ENCODE results near the gene THOC6.

THOC6 gene

DNA sequence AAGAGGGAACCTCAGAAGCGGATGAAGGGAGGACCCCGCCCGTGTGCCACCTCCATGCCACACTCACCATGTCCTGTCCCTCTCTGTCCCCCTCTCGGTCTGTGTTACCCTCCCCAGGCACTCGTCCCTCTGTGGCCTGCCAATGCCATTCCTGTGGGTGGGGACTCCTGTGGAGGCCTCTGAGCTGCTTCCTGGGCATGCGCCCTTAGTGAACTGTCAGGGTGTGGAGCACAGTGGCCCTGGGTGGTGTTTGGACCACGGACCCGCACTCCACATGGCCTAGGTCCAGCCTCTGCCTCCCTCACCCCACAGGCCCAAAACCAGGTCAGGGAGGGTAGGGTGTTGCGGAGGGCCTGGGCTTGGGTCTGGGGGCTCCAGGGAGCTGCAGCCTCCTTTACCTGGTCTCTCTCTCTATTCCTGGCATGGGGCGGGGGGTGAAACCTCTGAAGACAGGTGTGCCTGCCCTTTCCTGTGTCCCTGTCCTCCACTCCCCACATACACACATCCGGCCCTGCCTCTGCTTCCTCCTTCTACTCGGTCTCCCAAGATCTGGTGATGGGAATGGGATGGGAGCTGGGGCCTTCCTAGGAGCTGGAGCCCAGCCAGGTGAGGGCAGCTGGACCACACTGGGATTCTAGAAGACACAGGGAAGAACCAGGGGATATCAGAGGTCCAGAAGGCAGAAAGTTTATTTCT lies 32.1 kb upstream of the THOC6 start:
- no peak for DNase-seq (ENCODE audit: low read depth, low spot score)

DNA sequence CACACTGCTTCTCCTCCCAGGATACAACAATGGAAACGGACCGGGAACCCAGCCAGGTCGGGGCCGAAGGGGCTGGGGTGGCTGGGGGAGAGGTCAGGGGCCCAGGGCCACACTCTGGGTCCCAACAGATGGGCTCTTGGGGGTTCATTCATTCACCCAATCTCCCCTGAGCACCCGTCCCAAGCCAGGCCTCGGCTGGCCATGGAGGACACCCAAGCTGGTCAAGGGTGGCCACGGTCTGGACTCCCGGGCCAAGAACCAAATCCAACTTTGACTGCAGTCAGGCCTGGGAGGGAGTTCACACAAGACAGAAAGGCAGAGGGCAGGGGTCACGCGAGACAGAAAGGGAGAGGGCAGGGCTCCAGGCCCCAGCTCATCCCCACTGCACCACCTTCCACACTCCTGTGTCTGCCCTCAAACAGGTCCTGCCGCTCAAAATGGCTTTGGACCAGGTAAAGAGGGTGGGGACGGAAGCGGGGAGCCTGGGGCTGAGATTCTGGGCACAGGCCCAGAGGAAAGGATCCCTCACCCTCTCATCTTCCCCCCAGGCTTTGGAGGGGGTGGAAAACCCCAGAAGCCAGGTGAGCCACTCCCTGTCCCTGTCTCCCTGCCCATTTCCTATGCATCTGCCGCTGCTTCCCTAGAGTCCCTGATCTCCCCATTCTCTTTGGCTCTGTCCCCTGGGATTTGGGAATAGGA lies 31.3 kb upstream of the THOC6 start:
- no peak for DNase-seq (ENCODE audit: low read depth, low spot score)

DNA sequence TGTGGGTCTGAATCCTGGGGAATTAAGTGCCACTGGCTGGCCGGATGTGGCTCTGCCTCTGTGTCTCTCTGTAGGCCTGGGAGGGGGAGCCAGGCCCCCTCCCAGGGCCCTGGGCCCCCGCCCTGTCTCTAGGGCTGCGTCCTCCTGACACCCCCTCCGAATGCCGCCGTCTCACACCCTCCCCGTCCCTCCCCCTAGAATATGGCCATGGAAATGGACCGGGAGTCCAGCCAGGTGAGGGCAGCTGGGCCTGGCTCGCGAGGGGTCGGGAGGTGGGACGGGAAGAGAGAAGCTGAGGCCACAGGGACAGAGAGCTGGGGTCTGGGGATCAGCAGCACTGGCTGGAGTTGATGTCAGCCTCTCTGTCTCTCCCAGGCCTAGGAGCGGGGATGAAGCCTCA lies 27.5 kb upstream of the THOC6 start:
- no peak for DNase-seq (ENCODE audit: low read depth, low spot score)

DNA sequence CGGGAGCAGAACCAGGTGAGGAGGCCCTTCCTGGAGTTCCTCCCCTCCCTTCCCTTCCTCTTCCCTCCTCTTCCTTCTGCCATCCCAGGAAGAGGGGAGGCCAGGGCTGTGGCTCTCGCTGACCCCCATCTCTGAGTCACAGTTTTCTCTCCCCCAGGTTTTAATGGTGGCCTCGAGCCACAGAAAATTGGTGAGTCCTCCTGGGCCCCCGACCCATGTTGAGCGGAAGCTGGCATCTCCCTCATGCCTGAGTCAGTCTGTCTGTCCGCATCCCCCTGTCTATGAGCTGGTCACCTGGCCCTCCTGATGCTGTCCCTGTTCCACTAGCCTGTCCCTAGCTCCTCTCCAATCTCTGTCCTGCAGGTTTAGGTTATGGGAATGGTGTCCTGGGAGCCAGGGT lies 23.9 kb upstream of the THOC6 start:
- DNase-seq (ENCODE audit: low read depth, low spot score): no peak

DNA sequence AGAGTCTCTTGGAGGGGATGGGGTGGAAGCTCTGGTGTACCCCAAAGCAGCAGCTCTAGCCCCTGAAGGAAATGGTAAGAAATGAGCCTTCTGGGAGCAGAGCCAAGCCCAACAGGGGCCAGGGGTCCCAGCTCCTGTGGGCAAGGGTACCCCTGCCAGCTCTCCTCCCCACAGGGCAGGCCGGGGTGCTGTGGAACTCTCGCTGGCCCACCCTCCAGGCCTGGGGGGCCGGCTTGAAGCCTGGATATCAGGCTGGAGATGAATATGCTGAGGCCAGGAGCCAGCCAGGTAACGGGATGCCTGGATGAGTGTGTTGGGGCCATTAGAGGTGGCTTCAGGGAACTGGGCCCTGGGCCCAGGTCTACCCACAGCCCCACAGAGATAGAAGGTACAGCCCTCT lies 23.3 kb upstream of the THOC6 start:
- no peak for DNase-seq (ENCODE audit: low read depth, low spot score)

DNA sequence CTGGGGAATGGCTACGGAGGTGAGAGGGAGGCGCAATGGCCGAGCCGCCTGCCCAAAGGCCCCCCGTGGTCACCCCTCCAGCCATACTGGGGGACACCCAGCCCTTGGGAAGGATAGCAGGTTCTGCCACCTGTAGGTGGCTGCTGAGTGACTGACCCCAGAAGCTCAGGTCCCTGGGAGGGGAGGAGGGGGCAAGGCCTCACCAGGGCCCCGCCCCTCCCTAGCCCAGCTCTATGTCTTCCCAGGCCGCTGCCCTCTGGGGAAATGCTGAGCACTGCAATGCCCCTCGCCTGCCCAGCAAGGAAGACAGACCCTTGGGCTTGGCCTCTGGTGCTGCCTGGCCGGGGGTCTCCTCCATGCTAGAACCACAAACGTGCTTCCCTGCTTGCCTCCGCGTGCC lies 22.5 kb upstream of the THOC6 start:
- no peak for DNase-seq (ENCODE audit: low read depth, low spot score)

DNA sequence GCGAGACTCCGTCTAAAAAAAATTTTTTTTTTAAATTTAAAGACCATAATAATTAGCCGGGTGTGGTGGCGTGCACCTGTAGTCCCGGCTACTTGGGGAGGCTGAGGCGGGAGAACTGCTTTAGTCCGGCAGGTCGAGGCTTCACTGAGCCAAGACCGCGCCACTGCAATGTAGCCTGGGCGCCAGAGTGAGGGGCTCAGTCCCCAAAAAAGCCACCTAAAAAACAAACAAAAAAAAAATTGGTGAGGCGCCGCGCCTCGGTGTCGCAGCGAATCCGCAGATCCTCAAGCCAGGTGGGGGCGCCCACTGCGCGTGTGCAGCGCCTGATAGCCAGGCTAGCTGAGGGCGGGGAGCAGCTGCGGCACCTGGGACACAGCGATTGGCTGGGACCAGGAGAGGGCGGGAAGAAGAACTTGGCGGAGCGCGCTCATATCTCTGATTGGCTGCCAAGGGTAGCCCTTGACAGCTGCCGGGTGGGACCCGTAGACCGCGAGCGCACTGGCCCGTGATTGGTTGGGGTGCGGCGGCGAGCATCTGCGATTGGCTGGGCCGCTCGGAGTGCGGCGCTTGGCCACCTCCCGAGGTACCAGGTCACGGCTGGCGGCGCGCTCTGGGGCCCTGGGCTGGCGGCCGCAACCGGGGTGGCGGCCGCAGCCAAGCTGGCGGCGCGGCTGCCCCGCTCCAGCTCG lies 20.1 kb upstream of the THOC6 start:
- DNase-seq (ENCODE audit: low read depth, low spot score): peak; percentile 88

DNA sequence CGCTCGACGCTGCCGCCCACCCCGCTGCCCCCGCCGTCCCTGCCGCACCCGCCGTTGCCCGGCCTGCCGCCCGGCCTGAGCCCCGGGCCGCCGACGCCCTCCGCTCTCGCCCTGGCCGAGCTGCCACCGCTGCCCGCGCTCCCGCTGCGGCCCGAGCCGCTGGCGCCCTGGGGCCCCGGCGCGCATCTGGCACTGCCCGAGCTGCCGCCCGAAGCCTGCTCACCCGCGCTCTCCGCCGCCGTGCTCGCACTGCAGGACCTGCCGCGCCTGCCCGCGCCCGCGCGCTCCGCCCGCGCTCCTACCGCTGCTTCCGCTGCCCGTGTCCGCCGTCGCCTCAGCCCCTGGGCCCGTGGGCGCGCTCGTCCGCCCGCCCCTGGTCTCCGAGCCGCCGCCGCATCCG lies 19.5 kb upstream of the THOC6 start:
- DNase-seq (ENCODE audit: low read depth, low spot score): no peak

DNA sequence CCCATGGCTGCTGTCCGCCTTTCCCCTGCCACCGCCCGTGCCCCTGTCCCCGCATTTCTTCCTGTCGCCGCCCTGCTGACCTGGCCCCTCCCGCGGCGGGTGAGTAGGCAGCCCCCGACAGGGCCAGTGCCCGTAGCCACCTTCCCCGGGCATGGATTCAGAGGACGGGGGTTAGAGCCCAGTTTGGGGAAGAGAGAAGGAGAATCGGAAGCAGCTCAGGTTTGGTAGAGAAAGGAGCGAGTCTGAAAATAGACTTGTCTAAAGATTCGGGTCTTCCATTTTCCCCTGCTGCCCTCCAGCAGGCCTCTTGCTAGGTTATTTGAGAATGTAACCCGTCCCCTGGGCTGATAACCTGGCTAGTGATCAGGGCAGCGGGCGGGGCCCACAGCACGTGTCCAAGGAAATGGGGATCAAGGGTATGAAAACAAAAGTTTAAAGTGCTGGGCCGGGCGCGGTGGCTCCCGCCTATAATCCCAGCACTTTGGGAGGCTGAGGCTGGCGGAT lies 19.0 kb upstream of the THOC6 start:
- DNase-seq (ENCODE audit: low read depth, low spot score): no peak

DNA sequence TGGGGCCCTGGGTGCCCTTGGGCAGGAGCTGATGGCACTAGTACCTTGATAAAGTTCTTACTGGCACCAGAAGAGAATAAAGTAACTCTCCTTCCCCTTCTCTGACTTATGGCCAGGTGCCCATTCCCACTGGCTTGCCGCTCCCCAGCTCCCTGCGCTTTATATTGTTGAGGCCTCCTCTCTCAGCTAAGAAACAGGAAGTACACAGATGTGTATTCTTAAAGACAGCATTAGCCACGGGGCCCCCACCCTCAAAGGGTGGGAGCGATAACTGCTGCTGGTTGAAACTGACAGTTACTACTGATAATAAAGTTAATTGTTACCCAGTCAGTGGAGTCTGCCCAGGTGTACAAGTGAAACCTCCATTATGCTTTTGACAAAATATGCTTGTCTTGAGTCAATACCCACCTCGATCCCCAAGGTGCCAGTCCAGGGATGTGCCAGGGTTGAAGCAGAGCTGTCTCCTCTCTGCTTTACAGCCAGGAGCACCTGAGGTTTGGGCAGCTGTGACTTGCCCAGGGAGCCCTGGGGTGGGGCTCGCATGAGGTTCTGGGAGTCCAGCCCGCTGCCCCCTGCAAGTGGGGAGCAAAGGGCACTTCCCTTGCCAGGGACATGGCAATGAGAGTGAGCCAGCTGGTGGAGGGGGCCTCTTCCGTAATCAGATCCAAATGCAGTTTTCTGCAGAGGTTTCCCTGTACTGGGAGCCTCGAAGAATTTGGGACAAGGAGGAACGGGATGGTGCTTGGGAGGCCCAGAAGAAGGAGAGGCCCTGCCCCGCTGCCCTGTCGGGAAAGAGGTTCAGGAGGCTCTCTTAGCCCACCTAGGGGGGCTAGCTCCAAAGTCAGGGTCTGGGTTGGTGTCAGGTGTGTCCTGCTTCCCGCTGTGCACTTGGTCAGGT lies 16.5 kb upstream of the THOC6 start:
- no peak for DNase-seq (ENCODE audit: low read depth, low spot score)

DNA sequence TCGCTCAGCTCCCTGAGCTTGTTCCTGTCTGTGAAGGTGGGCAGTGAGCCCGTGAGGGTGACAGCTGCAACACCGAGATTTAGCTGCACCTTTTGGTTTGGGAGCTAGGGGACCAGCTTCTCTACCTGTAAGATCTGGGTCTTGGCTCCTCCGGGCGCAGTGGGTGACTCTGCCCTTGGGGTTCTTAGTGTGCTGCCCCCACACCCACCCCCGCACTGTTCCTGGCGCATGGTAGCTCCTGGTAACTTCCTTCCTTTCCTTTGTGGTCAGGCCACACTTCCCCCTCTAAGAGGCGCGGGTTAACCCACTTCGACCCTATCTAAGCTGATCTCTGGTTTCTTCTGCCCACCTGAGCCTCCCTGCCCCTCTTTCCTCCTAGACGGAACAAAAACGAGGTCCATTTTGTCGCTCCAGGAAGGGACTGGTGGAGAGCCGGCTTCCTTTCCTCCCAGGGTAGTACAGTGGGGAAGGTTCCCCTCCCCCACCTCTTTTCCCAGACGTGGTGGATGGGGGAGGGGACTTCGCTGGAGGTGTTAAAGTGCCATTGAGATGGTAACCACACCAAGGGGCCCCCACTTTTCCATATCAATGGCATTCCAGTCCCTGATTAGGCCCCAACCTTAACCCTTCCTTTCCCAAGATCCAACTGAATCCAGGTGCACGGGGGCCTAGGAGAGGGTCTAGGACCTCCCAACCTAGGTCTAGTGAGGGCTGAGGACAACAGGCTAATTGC lies 15.7 kb upstream of the THOC6 start:
- DNase-seq (ENCODE audit: low read depth, low spot score): no peak

DNA sequence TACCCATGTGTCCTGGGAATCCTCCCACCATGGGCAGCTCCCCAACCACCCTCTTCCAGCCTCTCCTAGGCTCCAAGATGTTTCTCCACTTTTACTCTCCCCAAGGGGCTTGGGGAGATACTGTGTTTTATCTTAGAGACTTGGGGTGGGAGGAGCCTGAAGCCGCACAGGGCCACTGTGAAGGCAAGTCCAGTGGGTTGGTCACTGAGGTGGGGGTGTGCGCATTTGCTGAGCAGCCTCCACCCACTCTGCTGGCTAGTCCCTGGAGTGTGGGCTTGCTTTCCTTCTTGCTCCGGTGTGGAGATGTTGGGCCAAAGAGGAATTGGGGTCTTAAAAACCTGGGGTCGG lies 15.2 kb upstream of the THOC6 start:
- no peak for DNase-seq (ENCODE audit: low read depth, low spot score)

DNA sequence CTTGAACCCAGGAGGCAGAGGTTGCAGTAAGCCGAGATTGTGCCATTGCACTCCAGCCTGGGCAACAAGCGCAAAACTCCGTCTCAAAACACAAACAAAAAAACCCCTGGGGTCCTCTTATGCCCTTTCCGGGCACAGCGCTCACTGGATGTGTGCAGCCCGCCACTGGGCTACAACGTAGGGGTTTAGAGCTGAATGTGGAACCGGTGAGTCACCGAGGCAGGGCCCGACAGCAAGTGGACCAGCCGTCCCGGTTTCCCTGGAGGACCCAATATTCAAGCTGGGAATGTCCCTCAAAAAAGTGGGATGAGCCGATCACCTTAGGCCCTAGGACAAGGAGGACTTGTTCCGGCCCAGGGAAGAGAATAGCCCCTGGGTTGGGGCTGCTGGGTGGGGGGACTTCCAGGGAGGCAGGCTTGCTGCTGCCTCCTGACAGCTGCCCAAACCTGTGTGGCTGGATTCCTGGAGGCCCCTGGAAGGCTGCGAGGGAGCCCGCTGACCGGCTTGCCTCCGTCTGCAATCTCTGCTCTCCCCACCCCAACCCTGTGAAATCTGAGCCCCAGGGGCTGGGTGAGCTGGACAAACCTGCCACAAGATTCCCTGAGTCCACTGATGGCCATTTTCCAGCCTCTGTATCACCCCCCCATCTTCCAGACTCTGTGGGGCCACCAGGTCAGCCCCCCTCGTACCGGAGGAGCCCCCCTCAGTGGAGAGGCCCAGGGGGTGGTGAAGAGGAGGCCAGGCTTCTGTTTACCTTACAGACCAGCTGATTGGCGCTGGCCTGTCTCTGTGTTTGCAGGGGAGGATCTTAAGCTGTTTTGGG lies 14.1 kb upstream of the THOC6 start:
- no peak for DNase-seq (ENCODE audit: low read depth, low spot score)

DNA sequence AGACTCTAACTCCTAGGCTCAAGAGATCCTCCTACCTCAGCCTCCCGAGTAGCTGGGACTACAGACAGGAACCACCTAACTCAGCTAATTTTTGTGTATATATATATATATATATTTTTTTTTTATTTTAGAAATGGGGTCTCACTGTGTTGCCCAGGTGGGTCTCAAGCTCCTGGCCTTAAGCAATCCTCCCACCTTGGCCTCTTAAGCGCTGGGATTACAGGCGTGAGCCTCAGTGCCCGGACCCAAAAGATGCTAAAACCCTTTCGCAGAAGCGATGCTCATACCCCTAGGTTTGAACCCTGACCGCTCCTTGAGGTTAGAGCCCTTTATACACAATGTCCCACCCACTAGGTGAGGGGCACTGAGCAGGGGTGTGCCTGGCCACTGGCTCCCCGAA lies 13.3 kb upstream of the THOC6 start:
- no peak for DNase-seq (ENCODE audit: low read depth, low spot score)

DNA sequence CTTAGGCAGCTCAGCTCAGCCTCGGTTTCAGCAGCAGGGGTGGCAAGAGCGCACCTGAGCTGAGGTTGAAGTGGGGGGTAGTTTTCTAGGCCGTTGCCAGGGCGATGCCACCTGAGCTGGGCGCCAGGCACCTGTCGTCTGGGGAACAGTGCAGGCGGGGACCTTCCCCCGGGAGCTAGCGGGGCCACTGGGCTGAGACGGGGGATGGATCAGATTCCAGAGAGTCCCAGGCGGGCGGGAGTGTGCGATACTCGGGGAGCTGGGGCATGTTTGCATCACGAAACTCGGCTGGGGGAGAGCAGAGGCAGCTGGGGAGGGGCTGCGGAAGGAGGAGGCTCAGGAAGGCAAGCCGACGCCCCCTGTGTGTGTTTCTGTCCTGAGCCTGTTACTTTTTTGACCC lies 11.6 kb upstream of the THOC6 start:
- DNase-seq (ENCODE audit: low read depth, low spot score): no peak

DNA sequence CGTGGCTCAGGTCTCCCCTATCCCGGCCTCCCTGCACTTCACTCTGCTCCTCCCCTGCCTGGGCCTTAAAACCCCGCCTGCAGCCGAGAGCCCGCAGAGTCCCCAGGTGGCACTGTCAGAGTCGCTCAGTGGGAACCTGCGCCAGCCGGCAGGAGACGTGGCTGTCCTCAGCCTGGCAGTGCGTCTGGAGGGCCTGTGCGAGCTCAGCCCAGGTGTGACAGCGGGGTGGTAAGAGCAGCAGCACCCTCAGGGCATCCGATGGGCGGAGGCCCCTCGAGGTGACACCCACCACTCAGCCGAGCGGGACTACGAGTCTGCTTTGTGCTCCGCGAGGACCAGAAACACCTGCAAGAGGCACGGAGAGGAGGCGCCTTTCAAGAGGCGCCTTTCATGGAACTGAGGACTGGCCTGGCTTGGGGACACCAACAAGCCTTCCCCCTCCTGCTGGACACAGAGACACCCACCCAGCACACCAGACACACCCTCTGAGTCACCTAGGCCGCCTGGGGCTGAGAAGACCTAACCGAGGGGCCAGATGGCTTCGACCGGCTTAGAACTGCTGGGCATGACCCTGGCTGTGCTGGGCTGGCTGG lies 10.9 kb upstream of the THOC6 start, which contains the start of gene CLDN9:
Gene CLDN9, plus strand, starts transcription at position 96 of the 593 bp plus-strand sequence. Its CDS starts 440 bp downstream, at position 536.
- DNase-seq (ENCODE audit: low read depth, low spot score): no peak

DNA sequence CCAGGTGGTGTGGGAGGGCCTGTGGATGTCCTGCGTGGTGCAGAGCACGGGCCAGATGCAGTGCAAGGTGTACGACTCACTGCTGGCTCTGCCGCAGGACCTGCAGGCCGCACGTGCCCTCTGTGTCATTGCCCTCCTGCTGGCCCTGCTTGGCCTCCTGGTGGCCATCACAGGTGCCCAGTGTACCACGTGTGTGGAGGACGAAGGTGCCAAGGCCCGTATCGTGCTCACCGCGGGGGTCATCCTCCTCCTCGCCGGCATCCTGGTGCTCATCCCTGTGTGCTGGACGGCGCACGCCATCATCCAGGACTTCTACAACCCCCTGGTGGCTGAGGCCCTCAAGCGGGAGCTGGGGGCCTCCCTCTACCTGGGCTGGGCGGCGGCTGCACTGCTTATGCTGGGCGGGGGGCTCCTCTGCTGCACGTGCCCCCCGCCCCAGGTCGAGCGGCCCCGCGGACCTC lies 10.3 kb upstream of the THOC6 start:
- DNase-seq (ENCODE audit: low read depth, low spot score): no peak

DNA sequence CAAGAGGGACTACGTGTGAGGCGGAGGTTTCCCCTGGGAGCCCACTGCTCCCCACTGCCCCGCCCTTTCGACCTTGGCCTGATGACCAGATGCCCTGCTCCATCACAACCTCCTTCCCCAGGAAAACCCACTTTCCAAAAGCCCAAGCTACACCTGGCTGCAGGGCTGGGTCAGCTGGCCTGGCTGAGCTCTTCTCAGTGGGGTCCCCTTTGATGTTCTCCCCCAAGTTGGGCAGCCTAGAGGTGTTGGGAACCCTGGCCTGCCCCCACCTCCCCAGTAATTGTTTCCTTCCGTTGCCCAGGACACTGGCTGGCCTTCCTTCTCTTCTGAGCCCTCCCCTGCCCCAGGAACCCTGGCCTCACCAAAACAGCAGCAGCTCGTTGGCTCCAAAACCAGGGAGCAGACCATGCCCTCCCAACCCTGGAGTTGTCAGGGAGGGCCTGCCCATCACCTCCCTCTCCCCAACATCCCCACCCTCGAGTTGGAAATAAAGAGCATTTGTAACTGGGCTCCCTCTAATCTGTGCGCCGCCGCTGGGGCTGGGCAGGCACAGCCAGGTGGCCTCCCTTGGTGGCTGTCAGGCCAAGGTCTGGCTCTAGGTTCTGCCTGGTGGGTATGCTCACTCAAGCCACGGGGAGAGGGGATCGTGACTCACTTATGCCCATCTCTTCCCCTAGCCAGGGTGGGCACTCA lies 9.7 kb upstream of the THOC6 start:
- no peak for DNase-seq (ENCODE audit: low read depth, low spot score)

DNA sequence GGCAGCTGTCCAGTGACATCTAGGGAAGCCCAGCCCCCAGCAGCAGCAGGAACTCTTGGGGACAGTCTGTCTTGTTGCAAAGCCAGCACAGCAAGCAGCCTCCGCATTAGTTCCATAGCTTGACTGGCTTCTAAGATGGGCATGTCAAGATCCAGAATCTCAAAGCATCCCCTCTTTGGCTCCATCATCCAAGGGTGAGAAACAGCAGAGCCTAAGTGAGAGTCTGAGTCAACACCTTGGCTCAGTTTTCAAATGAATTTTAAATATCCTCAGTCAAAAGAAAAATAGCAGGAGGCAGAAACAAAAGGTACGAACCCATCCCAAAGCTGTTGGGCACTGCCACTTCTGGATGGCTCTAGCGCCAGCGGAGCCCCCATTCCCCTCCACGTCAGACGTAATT lies 8.9 kb upstream of the THOC6 start:
- no peak for DNase-seq (ENCODE audit: low read depth, low spot score)
